Cerebellar nuclear complex (tissue), 1 donor: ENCODE results near the gene SYNC.
"Not testable (repeated sequence)": the region's sequence is repeated elsewhere in the genome, so short reads cannot be mapped to it uniquely, and the experiment has no call there.

Experiments
- DNase-seq, 2 experiments: peaks; one replicate each; lab custom pipeline; 2025; lab: John Stamatoyannopoulos, UW

Gene SYNC

DNA sequence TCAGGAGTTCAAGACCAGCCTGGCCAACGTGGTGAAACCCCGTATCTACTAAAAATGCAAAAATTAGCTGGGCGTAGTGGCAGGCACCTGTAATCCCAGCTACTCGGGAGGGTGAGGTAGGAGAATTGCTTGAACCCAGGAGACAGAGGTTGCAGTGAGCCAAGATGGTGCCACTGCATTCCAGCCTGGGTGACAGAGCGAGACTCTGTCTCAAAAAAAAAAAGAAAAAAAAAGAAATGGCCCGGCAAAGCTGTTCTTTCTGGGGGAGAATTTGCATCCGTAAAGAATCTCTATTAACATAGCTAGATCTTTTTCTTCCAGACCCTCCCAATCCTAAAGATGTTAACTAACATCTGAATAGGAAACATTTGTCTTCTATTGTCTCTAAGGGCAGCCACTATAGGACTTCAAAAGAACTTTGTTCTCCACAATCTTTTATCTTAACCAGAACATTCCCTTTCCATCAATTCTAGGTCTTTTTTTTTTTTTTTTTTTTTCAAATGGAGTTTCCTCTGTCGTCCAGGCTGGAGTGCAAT lies 60.2 kb downstream of the SYNC start:
- DNase-seq, result not testable (repeated sequence)

DNA sequence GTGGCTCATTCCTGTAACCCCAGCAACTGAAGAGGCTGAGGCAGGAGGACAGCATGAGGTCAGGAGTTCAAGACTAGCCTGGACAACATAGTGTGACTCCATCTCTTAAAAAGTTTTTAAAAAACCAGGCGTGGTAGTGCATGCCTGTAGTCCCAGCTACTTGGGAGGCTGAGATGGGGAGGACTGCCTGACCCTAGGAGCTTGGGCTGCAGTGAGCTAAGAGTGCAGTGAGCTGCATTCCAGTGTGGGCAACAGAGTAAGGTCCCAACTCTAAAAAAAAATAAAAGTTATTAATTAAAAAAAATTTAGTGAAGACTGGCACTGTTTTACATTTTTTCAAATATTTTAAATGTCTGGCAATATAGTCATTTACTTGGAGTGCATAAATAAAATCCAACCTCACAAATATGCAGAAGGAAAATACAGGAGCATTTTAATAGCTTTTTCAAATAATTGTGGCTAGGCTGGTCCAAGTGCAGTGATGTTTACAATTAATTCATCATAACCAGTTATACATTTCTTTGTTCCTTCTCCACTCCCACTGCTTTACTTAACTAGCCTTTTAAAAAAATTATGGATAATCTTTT lies 63.0 kb downstream of the SYNC start:
- DNase-seq, result no peak

DNA sequence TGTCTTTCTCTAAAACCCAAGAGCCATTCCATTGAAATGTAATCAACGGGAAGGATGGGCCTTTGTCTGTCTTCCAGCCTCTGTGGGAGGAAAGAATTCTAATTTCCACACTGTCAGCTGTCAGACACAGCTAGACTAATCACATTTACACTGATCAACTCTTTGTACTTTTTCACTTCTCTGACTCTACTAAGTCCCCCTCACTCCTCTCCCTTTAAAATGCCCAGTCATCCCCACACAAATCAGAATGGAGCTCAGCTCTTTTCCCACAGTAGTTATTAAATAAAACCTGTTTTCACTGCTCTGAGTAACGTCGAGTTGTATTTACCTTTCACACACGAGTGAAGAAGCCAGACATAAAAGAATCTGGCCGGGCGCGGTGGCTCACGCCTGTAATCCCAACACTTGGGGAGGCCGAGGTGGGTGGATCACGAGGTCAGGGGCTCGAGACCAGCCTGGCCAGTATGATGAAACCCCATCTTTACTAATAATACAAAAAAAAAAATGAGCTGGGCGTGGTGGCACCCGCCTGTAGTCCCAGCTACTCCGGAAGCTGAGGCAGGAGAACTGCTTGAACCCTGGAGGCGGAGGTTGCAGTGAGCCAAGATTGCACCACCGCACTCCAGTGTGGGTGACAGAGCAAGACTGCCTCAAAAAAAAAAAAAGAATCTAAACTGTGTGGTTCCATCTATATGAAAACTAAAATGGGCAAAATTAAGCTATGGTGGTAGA lies 65.5 kb downstream of the SYNC start:
- DNase-seq, result no peak

DNA sequence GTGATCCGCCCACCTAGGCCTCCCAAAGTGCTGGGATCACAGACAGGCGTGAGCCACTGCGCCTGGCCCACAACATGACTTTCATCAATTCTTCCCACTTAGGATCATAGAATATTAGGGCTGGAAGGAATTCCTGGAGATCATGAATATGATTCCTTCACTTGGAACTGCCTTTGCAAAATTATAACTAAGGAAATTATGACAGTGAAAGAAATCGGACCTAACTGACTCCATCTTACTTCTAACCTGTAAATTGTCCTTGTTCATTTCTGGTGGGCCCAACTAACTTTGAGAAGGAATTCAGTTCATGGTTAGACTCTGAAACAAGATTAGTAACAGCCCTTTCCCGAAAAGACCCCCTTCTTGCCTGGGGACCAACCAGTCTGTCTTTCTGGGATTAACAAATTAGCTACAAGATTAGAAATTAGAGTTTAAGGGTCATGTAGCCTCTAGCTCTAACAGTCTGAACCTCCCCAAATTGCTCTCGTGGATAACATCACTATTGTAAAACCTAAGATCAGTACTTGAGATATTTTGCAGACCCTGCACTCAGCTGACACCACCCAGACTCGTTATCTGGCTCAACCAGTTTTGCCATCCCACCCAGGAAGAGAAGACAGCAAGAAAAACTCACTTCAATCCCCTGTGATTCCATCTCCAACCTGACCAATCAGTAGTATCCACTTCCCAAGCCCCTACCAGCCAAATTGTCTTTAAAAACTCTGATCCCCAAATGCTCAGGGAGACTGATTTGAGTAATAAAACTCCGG lies 66.9 kb downstream of the SYNC start:
- no peak for DNase-seq

DNA sequence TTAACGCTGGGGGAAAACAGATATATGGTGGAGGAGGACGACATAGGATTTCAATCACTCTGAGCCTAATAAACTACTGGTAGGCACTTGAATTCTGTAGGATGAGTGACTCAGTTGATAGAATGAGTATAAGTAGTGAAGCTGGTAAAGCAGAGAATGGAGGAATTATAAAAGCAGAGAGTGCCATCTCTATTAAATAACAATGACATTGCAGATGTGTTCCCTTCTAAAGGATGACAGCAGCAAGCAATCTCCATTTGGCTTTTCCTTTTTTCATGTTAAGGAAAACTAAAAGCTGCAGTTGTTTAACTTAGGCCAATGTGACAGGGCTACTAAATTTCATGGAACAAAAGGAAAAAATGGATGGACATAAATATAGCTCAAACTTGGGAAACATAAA lies 69.7 kb downstream of the SYNC start:
- no peak for DNase-seq

DNA sequence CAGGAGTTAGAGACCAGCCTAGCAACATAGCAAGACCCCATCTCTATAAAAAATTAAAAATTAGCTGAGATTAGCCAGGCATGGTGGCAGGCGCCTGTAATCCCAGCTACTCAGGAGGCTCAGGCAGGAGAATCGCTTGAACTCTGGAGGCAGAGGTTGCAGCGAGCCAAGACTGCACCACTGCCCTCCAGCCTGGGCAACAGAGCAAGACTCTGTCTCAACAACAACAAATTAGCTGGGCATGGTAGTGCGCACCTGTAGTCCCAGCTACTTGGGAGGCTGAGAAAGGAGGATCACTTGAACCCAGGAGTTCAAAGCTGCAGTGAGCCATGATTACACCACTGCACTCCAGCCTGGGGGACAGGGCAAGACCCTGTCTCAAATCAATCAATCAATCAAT lies 72.4 kb downstream of the SYNC start:
- not testable (repeated sequence) for DNase-seq
